ENCODE measurements around the gene LSM5.

DNA sequence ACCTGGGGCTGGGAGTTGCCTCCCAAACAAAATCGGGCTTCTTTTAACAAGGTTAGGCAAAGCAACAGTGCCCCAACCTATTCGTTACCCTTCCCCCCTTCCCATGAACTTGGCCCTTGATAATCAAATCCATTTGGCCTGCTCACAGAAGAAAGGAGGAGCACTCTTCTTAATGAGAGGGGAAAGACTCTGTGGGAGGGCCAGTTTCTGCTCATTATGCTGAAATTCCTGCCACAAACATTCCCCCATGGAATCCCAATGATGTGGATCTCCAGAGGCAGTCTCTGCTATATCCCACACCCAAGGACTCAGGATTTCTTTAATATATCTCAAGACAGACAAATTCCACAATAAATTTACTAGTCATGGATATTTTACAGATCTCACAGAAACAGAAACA, 43.0 kb downstream of the LSM5 start:
- TF ChIP-seq, protein P1, sequence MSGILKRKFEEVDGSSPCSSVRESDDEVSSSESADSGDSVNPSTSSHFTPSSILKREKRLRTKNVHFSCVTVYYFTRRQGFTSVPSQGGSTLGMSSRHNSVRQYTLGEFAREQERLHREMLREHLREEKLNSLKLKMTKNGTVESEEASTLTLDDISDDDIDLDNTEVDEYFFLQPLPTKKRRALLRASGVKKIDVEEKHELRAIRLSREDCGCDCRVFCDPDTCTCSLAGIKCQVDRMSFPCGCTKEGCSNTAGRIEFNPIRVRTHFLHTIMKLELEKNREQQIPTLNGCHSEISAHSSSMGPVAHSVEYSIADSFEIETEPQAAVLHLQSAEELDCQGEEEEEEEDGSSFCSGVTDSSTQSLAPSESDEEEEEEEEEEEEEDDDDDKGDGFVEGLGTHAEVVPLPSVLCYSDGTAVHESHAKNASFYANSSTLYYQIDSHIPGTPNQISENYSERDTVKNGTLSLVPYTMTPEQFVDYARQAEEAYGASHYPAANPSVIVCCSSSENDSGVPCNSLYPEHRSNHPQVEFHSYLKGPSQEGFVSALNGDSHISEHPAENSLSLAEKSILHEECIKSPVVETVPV (CRISPR knock-in tag; IDR thresholded peaks at IDR 0.05) = no peak
- TF ChIP-seq, protein P2, sequence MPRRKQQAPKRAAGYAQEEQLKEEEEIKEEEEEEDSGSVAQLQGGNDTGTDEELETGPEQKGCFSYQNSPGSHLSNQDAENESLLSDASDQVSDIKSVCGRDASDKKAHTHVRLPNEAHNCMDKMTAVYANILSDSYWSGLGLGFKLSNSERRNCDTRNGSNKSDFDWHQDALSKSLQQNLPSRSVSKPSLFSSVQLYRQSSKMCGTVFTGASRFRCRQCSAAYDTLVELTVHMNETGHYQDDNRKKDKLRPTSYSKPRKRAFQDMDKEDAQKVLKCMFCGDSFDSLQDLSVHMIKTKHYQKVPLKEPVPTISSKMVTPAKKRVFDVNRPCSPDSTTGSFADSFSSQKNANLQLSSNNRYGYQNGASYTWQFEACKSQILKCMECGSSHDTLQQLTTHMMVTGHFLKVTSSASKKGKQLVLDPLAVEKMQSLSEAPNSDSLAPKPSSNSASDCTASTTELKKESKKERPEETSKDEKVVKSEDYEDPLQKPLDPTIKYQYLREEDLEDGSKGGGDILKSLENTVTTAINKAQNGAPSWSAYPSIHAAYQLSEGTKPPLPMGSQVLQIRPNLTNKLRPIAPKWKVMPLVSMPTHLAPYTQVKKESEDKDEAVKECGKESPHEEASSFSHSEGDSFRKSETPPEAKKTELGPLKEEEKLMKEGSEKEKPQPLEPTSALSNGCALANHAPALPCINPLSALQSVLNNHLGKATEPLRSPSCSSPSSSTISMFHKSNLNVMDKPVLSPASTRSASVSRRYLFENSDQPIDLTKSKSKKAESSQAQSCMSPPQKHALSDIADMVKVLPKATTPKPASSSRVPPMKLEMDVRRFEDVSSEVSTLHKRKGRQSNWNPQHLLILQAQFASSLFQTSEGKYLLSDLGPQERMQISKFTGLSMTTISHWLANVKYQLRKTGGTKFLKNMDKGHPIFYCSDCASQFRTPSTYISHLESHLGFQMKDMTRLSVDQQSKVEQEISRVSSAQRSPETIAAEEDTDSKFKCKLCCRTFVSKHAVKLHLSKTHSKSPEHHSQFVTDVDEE (CRISPR knock-in tag; IDR thresholded peaks at IDR 0.05) = no peak
- TF ChIP-seq BACH2 (CRISPR knock-in tag; IDR thresholded peaks at IDR 0.05; ENCODE audit: borderline replicate concordance) (no peak), TCF4 (CRISPR knock-in tag; IDR thresholded peaks at IDR 0.05; ENCODE audit: borderline replicate concordance) (no peak), CSDC2 (CRISPR knock-in tag; IDR thresholded peaks at IDR 0.05) (no peak), ZFP3 (CRISPR knock-in tag; IDR thresholded peaks at IDR 0.05) (no peak), ARNTL (CRISPR knock-in tag; IDR thresholded peaks at IDR 0.05; ENCODE audit: borderline replicate concordance, low read depth) (no peak), ESRRG (CRISPR knock-in tag; IDR thresholded peaks at IDR 0.05) (no peak)
- TF ChIP-seq, protein P3, sequence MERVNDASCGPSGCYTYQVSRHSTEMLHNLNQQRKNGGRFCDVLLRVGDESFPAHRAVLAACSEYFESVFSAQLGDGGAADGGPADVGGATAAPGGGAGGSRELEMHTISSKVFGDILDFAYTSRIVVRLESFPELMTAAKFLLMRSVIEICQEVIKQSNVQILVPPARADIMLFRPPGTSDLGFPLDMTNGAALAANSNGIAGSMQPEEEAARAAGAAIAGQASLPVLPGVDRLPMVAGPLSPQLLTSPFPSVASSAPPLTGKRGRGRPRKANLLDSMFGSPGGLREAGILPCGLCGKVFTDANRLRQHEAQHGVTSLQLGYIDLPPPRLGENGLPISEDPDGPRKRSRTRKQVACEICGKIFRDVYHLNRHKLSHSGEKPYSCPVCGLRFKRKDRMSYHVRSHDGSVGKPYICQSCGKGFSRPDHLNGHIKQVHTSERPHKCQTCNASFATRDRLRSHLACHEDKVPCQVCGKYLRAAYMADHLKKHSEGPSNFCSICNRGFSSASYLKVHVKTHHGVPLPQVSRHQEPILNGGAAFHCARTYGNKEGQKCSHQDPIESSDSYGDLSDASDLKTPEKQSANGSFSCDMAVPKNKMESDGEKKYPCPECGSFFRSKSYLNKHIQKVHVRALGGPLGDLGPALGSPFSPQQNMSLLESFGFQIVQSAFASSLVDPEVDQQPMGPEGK (CRISPR knock-in tag; IDR thresholded peaks at IDR 0.05; ENCODE audit: borderline replicate concordance) = no peak
